ENCODE results near the gene SEMA7A. TPM values are rescaled to one million over a fixed set of nuclear protein-coding genes. Genes with fewer than 3 reads are reported as not detected.
A peak's percentile ranks its signal among the peaks of the same experiment; 100 is the strongest.

SEMA7A gene
- total and polyA plus RNA-seq, 9 of the 15 experiments (the other 6 are each of a cell fraction or from before 2014, with no cell fraction given), result 0.04 to 8.2 (median 5.4) TPM; not detected in 1

DNA sequence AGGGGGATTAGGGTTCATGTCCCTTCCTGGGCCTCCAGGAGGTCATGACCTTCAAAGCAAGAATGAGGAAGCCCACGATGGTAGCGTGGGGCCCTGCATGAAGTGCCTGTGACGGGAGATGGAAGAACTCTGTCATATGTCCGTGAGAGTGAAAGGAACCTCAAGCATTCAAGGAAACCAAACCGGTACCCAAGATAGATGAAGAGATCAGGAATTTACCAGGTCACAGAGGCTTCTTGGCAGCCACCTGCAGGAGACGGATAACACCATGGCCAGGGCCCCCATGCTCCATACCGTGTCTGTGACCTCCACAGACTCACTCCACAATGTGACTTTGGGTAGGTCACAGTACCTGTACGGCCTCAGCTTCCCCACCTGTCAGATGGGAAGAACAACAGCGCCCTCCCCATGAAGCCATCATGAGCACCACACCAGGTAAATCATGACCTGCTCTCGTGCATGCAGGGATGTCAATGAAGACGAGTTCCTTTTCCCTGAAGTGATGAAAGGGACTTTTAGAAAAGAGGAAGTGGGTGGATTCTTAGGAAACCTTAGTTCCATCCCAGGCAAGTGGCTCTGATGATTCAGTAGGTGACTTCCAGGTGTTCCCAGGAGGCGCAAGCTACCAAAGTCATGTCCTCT, 43.0 kb downstream of the SEMA7A start (continued):
- TF ChIP-seq CXXC5 (CRISPR knock-in tag; IDR thresholded peaks at IDR 0.05) (peak; percentile 45; the same call in 1 of the 2 replicates), NCOA2 (IDR thresholded peaks at IDR 0.05; ENCODE audit: partially characterized antibody in 2 of 2) (no peak), L3MBTL2 (IDR thresholded peaks at IDR 0.05) (peak; percentile 58), SIN3A (IDR thresholded peaks at IDR 0.05; ENCODE audit: borderline replicate concordance in 2 of 2, control insufficient read depth in 1 of 2, low read depth in 2 of 2, low read length in 2 of 2) (no peak), NR4A1 (CRISPR knock-in tag; IDR thresholded peaks at IDR 0.05) (no peak), NR4A1 (tag; IDR thresholded peaks at IDR 0.05) (peak; percentile 59; the same call in 1 of the 2 replicates), ELF1 (tag; IDR thresholded peaks at IDR 0.05) (0 out of 2 replicates have a peak, but pooled peaks have one; percentile 21), ZBTB8A (IDR thresholded peaks at IDR 0.05; ENCODE audit: partially characterized antibody) (no peak)
- TF ChIP-seq, protein P1, sequence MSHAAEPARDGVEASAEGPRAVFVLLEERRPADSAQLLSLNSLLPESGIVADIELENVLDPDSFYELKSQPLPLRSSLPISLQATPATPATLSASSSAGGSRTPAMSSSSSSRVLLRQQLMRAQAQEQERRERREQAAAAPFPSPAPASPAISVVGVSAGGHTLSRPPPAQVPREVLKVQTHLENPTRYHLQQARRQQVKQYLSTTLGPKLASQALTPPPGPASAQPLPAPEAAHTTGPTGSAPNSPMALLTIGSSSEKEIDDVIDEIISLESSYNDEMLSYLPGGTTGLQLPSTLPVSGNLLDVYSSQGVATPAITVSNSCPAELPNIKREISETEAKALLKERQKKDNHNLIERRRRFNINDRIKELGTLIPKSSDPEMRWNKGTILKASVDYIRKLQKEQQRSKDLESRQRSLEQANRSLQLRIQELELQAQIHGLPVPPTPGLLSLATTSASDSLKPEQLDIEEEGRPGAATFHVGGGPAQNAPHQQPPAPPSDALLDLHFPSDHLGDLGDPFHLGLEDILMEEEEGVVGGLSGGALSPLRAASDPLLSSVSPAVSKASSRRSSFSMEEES (CRISPR knock-in tag; IDR thresholded peaks at IDR 0.05), result no peak

All from K562 (cell line).